Adrenal gland (tissue), 12 donors: ENCODE measurements around the gene CDYL2. TPM values are rescaled to one million over a fixed set of nuclear protein-coding genes. Genes with fewer than 3 reads are reported as not detected.

Experiments used
- DNase-seq, 7 donors: peaks; one replicate each; pipeline ENCODE4 v3.0.0-alpha.2; 2019 to 2020
- H3K27ac ChIP-seq, 5 donors: fragments of 200-600 bp; sonication (generic) in 4 of 5; 1 replicate in 3 of 5; 2 replicates in 2 of 5; pipeline versions ENCODE4 v1.5.1 to v1.8.0; 2016 to 2020; ENCODE audit warnings: mild to moderate bottlenecking in 1 of 5
- H3K27me3 ChIP-seq: fragments of 200-600 bp; 2 replicates; pipeline ENCODE4 v1.8.0; 2021
- H3K36me3 ChIP-seq, 2 donors: fragments of 200-600 bp; replicated peaks in 1 of 2; 1 replicate in 1 of 2; 2 replicates in 1 of 2; pipeline versions ENCODE4 v1.5.1 to v1.8.0; 2018 to 2022
- H3K4me1 ChIP-seq, 2 donors: fragments of 200-600 bp; replicated peaks in 1 of 2; 1 replicate in 1 of 2; 2 replicates in 1 of 2; pipeline versions ENCODE4 v1.5.1 to v1.8.0; 2018 to 2021
- H3K4me3 ChIP-seq, 4 donors: fragments of 200-600 bp; sonication (generic) in 3 of 4; one replicate each; pipeline ENCODE4 v1.5.1; 2016 to 2018
- H3K9me3 ChIP-seq, 3 donors: fragments of 200-600 bp; sonication (generic) in 1 of 3; replicated peaks in 1 of 3; 1 replicate in 2 of 3; 2 replicates in 1 of 3; pipeline versions ENCODE4 v1.5.1 to v1.8.0; 2016 to 2021
- CTCF ChIP-seq, 6 experiments: fragments of 450-650 bp in 4 of 6; fragments of 200-600 bp in 2 of 6; sonication (generic) in 1 of 6; IDR thresholded peaks; 1 replicate in 5 of 6; 2 replicates in 1 of 6; pipeline versions ENCODE4 v1.5.1 to v1.8.0; 2016 to 2021; ENCODE audit warnings: antibody characterized with exemption in 6 of 6, mild to moderate bottlenecking in 2 of 6, moderate library complexity in 1 of 6
- POLR2A ChIP-seq, 2 donors: fragments of 450-650 bp; IDR thresholded peaks; one replicate each; pipeline ENCODE4 v1.6.1; 2017; ENCODE audit warnings: antibody characterized with exemption in 2 of 2, mild to moderate bottlenecking in 2 of 2, moderate library complexity in 1 of 2
- WGBS, 4 donors: extraction: QIAGEN DNeasy Blood & Tissue Kit in 2 of 4; methylation state at CpG; one replicate each; pipeline versions ENCODE4 v1.1.5 to v1.1.7; 2013 to 2017; 5-methylcytosine and 5-hydroxymethylcytosine counted together
- intact Hi-C, 2 donors: fragments of 100-400 bp; cut with DNase I; formaldehyde crosslinking; loops; one replicate each; pipeline versions ENCODE4 v1.14.1 to v1.15.0; 2022 to 2023
- polyA plus RNA-seq, 3 donors: library from polyadenylated mRNA; stranded (reverse); fragments of 200-250 nt in 2 of 3; fragments of 350-450 nt in 1 of 3; fragmentation: Illumina TruSeq in 1 of 3; extraction: RNeasy Lipid Tissue Mini Kit (QIAGEN cat#74804) in 1 of 3; gene quantifications; one replicate each; pipeline ENCODE4 v1.2.3, GENCODE V29; 2013 to 2014
- total RNA-seq, 9 donors: library from RNA; depleted of rRNA in 4 of 9; stranded (reverse); fragments of >200 nt in 4 of 9; fragments of 120-200 nt in 1 of 9; fragmentation: NEBNext Ultra II Directional in 1 of 9; extraction: Animal tissue kit (Norgen Biotek cat#: 25700) in 1 of 9; gene quantifications; one replicate each; pipeline versions ENCODE4 v1.1.0 to v1.2.4, GENCODE V29; 2013 to 2023
- donor health status: healthy with polysubstance abuse.
- donor health status: Bipolar disorder and iron deficiency.
- donor health status: DM: yes; HTN: yes; CAD: no.
- donor health status: DM: no; HTN: no; CAD: no.
- donor health status: DM: no; HTN: no; CAD: no.
- donor health status: DM: yes; HTN: yes; CAD: no.

CDYL2 gene
- total and polyA plus RNA-seq, 12 donors, result 0.61 to 14.0 (median 7.6) TPM

- no peak for DNase-seq
- Histone ChIP-seq H3K4me1 (no peaks in the 10 kb centered on the region), H3K9me3 (no peaks in the 10 kb centered on the region), H3K27ac (no peak overlapping the region), H3K27me3 (no peaks in the 10 kb centered on the region), H3K4me3 (no peak overlapping the region), H3K36me3 (no peaks in the 10 kb centered on the region)
- intact Hi-C loops, result no loop called here
- TF ChIP-seq POLR2A (IDR thresholded peaks at IDR 0.05), result no peak
- TF ChIP-seq CTCF (IDR thresholded peaks at IDR 0.05), result no peak
- 77 to 83% (median 82%) methylated on average over 10 of the region's 10 CpGs for WGBS, 4 donors
Observed at GRCh38 chr16:80580109-80580832, 224.1 kb downstream of the CDYL2 start.

GRCh38 chr16:80577485-80578280 lies 226.7 kb downstream of the CDYL2 start:
- intact Hi-C loops, result no loop called here
- Histone ChIP-seq H3K4me3 (no peak overlapping the region), H3K4me1 (no peaks in the 10 kb centered on the region), H3K36me3 (no peaks in the 10 kb centered on the region), H3K9me3 (no peaks in the 10 kb centered on the region), H3K27me3 (no peaks in the 10 kb centered on the region), H3K27ac (no peak overlapping the region)
- no peak for DNase-seq
- 61 to 73% (median 70%) methylated on average over 11 of the region's 11 CpGs for WGBS, 4 donors
- TF ChIP-seq POLR2A (IDR thresholded peaks at IDR 0.05) (no peak), CTCF (IDR thresholded peaks at IDR 0.05) (no peak)

DNA sequence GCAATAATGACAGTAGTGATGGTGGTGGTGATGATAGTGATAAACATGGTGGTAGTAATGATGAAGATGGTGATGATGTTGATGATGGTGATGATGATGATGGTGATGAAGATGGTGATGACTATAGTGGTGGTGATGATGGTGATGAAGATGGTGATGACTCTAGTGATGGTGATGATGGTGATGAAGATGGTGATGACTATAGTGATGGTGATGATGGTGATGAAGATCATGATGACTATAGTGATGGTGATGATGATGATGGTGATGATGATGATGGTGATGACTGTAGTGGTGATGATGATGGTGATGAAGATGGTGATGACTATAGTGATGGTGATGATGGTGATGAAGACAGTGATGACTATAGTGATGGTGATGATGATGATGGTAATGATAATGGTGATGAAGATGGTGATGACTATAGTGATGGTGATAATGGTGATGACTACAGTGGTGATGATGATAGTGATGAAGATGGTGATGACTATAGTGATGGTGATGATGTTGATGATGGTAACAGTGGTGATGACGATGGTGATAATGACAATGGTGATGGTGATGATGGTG lies 228.0 kb downstream of the CDYL2 start:
- H3K4me1 ChIP-seq, result no peaks in the 10 kb centered on the region
- TF ChIP-seq CTCF (IDR thresholded peaks at IDR 0.05) (no peak), POLR2A (IDR thresholded peaks at IDR 0.05) (no peak)
- H3K4me3 ChIP-seq, result no peak overlapping the region
- no peak overlapping the region for H3K27ac ChIP-seq
- H3K27me3 ChIP-seq, result no peaks in the 10 kb centered on the region
- intact Hi-C loops, result no loop called here
- 81 to 94% (median 87%) methylated on average over 1 of the region's 1 CpG for WGBS, 4 donors
- DNase-seq, result no peak
- no peaks in the 10 kb centered on the region for H3K36me3 ChIP-seq
- no peaks in the 10 kb centered on the region for H3K9me3 ChIP-seq

GRCh38 chr16:80573700-80574120 lies 230.7 kb downstream of the CDYL2 start:
- H3K27me3 ChIP-seq, result no peaks in the 10 kb centered on the region
- no peak for TF ChIP-seq POLR2A (IDR thresholded peaks at IDR 0.05)
- WGBS, 4 donors, result 59 to 82% (median 68%) methylated on average over 6 of the region's 6 CpGs
- no peaks in the 10 kb centered on the region for H3K36me3 ChIP-seq
- no peaks in the 10 kb centered on the region for H3K9me3 ChIP-seq
- DNase-seq, result no peak
- intact Hi-C loops, result no loop called here
- no peak overlapping the region for H3K27ac ChIP-seq
- H3K4me3 ChIP-seq, result no peak overlapping the region
- no peaks in the 10 kb centered on the region for H3K4me1 ChIP-seq
